ENCODE data around the gene YWHAH. TPM values are rescaled to one million over a fixed set of nuclear protein-coding genes. Genes with fewer than 3 reads are reported as not detected.

Gene YWHAH
- total RNA-seq, 6 donors from 2014 or later = 46.1 to 208 (median 164) TPM

- peak overlapping the region; percentile 95 to 98 (median 98) for H3K27ac ChIP-seq
- peaks cover 1 to 34% (median 4%) of the 10 kb centered on the region in 4 donors for H3K36me3 ChIP-seq
- H3K27me3 ChIP-seq = no peaks in the 10 kb centered on the region
- H3K9me3 ChIP-seq = no peaks in the 10 kb centered on the region
- no peak for TF ChIP-seq EP300 (IDR thresholded peaks at IDR 0.05)
- no peak for TF ChIP-seq CTCF (IDR thresholded peaks at IDR 0.05)
- TF ChIP-seq POLR2AphosphoS5 (IDR thresholded peaks at IDR 0.05) = no peak
- no peak for TF ChIP-seq POLR2A (IDR thresholded peaks at IDR 0.05)
- H3K4me3 ChIP-seq = peak overlapping the region; percentile 69 to 96 (median 83)
- H3K4me1 ChIP-seq = peaks cover 26 to 44% (median 34%) of the 10 kb centered on the region in 4 donors
- ATAC-seq (ENCODE audit: low FRiP score in 2 of 2) (no peak), DNase-seq (no peak)
- 1 to 3% methylated on average over 15 of the region's 15 CpGs for WGBS, 2 donors
Measured at GRCh38 chr22:31945443-31945855, 1.1 kb downstream of the YWHAH start.

GRCh38 chr22:31945971-31946680 lies 1.8 kb downstream of the YWHAH start:
- DNase-seq = peak in 1 of 2 donors; percentile 49
- WGBS, 2 donors = 26 to 30% methylated on average over 8 of the region's 8 CpGs
- no peaks in the 10 kb centered on the region for H3K27me3 ChIP-seq
- H3K4me3 ChIP-seq = peak overlapping the region; percentile 69 to 96 (median 83)
- ATAC-seq (ENCODE audit: low FRiP score in 2 of 2) = no peak
- peaks cover 4 to 41% (median 5%) of the 10 kb centered on the region in 4 donors for H3K36me3 ChIP-seq
- H3K27ac ChIP-seq = peak overlapping the region; percentile 95 to 98 (median 98)
- H3K9me3 ChIP-seq = no peaks in the 10 kb centered on the region
- TF ChIP-seq CTCF (IDR thresholded peaks at IDR 0.05) (no peak), POLR2AphosphoS5 (IDR thresholded peaks at IDR 0.05) (peak in 1 of 2 donors; percentile 17), EP300 (IDR thresholded peaks at IDR 0.05) (no peak), POLR2A (IDR thresholded peaks at IDR 0.05) (no peak)
- H3K4me1 ChIP-seq = peaks cover 33 to 51% (median 37%) of the 10 kb centered on the region in 4 donors

GRCh38 chr22:31947296-31947695 lies 3.0 kb downstream of the YWHAH start:
- Histone ChIP-seq H3K36me3 (peaks cover 4 to 43% (median 5%) of the 10 kb centered on the region in 4 donors), H3K9me3 (no peaks in the 10 kb centered on the region), H3K27me3 (no peaks in the 10 kb centered on the region), H3K4me1 (peaks cover 43 to 62% (median 48%) of the 10 kb centered on the region in 4 donors), H3K4me3 (peak overlapping the region in 1 of 4 donors; percentile 96), H3K27ac (peak overlapping the region in 2 of 4 donors; percentile 95 to 98)
- no peak for DNase-seq
- no peak for ATAC-seq (ENCODE audit: low FRiP score in 2 of 2)
- peak in 5 of 6 experiments; percentile 23 to 68 (median 44) for TF ChIP-seq CTCF (IDR thresholded peaks at IDR 0.05)
- TF ChIP-seq POLR2AphosphoS5 (IDR thresholded peaks at IDR 0.05) = no peak
- WGBS, 2 donors = 10 to 14% methylated on average over 2 of the region's 2 CpGs

GRCh38 chr22:31948002-31948401 lies 3.7 kb downstream of the YWHAH start:
- Histone ChIP-seq H3K4me3 (no peak overlapping the region), H3K9me3 (no peaks in the 10 kb centered on the region), H3K27ac (peak overlapping the region in 2 of 4 donors; percentile 46 to 98), H3K4me1 (peaks cover 50 to 69% (median 54%) of the 10 kb centered on the region in 4 donors), H3K27me3 (no peaks in the 10 kb centered on the region), H3K36me3 (peaks cover 4 to 46% (median 5%) of the 10 kb centered on the region in 4 donors)
- 28 to 44% methylated on average over 8 of the region's 8 CpGs for WGBS, 2 donors
- TF ChIP-seq EP300 (IDR thresholded peaks at IDR 0.05) = no peak
- TF ChIP-seq POLR2A (IDR thresholded peaks at IDR 0.05) = no peak
- TF ChIP-seq POLR2AphosphoS5 (IDR thresholded peaks at IDR 0.05) = no peak
- no peak for TF ChIP-seq CTCF (IDR thresholded peaks at IDR 0.05)
- ATAC-seq (ENCODE audit: low FRiP score in 2 of 2) = no peak
- DNase-seq = peak in 1 of 2 donors; percentile 50
